Colon (tissue), 2 donors: Measurements from ENCODE around the gene NAXD.
"Not testable (repeated sequence)": the region's sequence is repeated elsewhere in the genome, so short reads cannot be mapped to it uniquely, and the experiment has no call there.

Source experiments
- FAIRE-seq: peaks from 2 replicates; lab custom pipeline; 2012; peaks lifted over from hg19 to GRCh38; lab: Jason Lieb, UNC
- donor health status: control.
- donor health status: control.

Gene NAXD

GRCh38 chr13:110628952-110629701, 13.8 kb downstream of the NAXD start:
- no peak for FAIRE-seq

GRCh38 chr13:110629735-110630134, 14.4 kb downstream of the NAXD start:
- FAIRE-seq, result no peak

- no peak for FAIRE-seq
Measured at GRCh38 chr13:110630566-110631119, 15.3 kb downstream of the NAXD start.

- not testable (repeated sequence) for FAIRE-seq
Measured at GRCh38 chr13:110632255-110632654, 16.9 kb downstream of the NAXD start.

- FAIRE-seq, result no peak
Measured at GRCh38 chr13:110633776-110634175, 18.4 kb downstream of the NAXD start.

- no peak for FAIRE-seq
Measured at GRCh38 chr13:110634558-110634957, 19.2 kb downstream of the NAXD start.

GRCh38 chr13:110635405-110636002, 20.2 kb downstream of the NAXD start:
- FAIRE-seq, result no peak

- FAIRE-seq, result no peak
Measured at GRCh38 chr13:110636053-110636475, 20.7 kb downstream of the NAXD start.

- FAIRE-seq, result no peak
Measured at GRCh38 chr13:110636701-110637201, 21.4 kb downstream of the NAXD start.

- FAIRE-seq, result no peak
Measured at GRCh38 chr13:110637275-110637674, 21.9 kb downstream of the NAXD start.

- FAIRE-seq, result no peak
Measured at GRCh38 chr13:110637747-110638146, 22.4 kb downstream of the NAXD start.

GRCh38 chr13:110638257-110638656, 22.9 kb downstream of the NAXD start:
- FAIRE-seq, result no peak

GRCh38 chr13:110638814-110639806, 23.8 kb downstream of the NAXD start:
- FAIRE-seq, result no peak

GRCh38 chr13:110639935-110640334, 24.6 kb downstream of the NAXD start:
- FAIRE-seq, result no peak

GRCh38 chr13:110640591-110641029, 25.3 kb downstream of the NAXD start:
- no peak for FAIRE-seq

- FAIRE-seq, result no peak
Measured at GRCh38 chr13:110641055-110642015, 26.0 kb downstream of the NAXD start.

GRCh38 chr13:110642291-110642981, 27.1 kb downstream of the NAXD start:
- no peak for FAIRE-seq

GRCh38 chr13:110643324-110643723, 28.0 kb downstream of the NAXD start:
- FAIRE-seq, result no peak

- FAIRE-seq, result no peak
Measured at GRCh38 chr13:110643768-110644421, 28.6 kb downstream of the NAXD start.
